OCI-LY1 (cell line): ENCODE data around the gene CH25H.

Source experiments
- EZH2 ChIP-seq: fragments of 200-600 bp; sonication (generic), shearing (Covaris generic); IDR thresholded peaks from 2 replicates; pipeline ENCODE4 v1.8.0; 2017; ENCODE audit warnings: borderline replicate concordance, mixed run types, mild to moderate bottlenecking, antibody characterized with exemption, low read length, moderate library complexity, mixed read lengths
- TF ChIP-seq, protein P1 (sequence below): fragments of 200-600 bp; sonication (generic), shearing (Covaris generic); IDR thresholded peaks from 2 replicates; pipeline ENCODE4 v1.5.1; 2017; ENCODE audit warnings: mild to moderate bottlenecking, antibody characterized with exemption, low read length, moderate library complexity, mixed read lengths

- TF ChIP-seq, protein P1, sequence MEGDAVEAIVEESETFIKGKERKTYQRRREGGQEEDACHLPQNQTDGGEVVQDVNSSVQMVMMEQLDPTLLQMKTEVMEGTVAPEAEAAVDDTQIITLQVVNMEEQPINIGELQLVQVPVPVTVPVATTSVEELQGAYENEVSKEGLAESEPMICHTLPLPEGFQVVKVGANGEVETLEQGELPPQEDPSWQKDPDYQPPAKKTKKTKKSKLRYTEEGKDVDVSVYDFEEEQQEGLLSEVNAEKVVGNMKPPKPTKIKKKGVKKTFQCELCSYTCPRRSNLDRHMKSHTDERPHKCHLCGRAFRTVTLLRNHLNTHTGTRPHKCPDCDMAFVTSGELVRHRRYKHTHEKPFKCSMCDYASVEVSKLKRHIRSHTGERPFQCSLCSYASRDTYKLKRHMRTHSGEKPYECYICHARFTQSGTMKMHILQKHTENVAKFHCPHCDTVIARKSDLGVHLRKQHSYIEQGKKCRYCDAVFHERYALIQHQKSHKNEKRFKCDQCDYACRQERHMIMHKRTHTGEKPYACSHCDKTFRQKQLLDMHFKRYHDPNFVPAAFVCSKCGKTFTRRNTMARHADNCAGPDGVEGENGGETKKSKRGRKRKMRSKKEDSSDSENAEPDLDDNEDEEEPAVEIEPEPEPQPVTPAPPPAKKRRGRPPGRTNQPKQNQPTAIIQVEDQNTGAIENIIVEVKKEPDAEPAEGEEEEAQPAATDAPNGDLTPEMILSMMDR, result peak; percentile 48
- TF ChIP-seq EZH2, result no peak
Observed at GRCh38 chr10:89217057-89217990, 10.2 kb upstream of the CH25H start.
